Epithelial cell of esophagus (primary cell): Measurements from ENCODE around the gene CHST2.

Experiments
- DNase-seq: peaks from one replicate; pipeline ENCODE4 v3.0.0; 2010; ENCODE audit warnings: low read depth
- H3K4me3 ChIP-seq: 2 replicates; pipeline ENCODE4 v1.5.1; 2011; ENCODE audit warnings: mild to moderate bottlenecking, low read length, control low read depth
- TF ChIP-seq, protein P1 (sequence below): IDR thresholded peaks from 2 replicates; pipeline ENCODE4 v1.5.1; 2011; ENCODE audit warnings: low read depth, mild to moderate bottlenecking, low read length, control low read depth, inconsistent platforms; ENCODE audit not compliant: insufficient read depth; ENCODE audit errors: missing control alignments

Gene CHST2

DNA sequence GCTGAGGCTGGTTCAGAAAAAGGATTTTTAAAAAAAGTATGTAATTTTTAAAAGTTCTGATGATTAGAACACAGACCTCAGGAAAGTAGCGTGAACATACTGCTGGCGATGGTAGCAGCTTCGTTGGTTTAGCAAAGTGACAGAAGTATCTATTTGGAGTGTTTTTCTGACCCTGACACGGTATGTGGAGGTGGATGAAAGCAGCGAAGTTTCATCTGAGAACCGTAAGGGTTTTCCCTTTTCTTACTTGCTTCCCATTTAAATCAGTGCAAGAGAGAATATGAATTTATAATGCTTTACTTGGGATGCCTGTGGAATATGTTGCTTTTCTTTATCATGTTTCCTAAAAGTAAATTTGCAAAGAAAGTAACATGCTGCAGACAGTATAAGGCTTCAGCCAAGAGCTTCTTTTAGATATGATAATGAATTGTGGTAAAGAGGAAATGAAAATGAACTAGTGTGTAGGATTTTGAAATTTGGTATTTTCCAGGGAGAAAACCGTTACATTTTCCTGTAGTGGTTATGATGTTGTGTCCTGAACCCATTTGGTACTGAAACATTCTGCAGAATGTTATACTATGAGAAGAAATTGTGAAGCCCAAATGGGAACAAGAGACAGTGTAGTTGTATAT lies 3.9 kb downstream of the CHST2 start:
- TF ChIP-seq, protein P1, sequence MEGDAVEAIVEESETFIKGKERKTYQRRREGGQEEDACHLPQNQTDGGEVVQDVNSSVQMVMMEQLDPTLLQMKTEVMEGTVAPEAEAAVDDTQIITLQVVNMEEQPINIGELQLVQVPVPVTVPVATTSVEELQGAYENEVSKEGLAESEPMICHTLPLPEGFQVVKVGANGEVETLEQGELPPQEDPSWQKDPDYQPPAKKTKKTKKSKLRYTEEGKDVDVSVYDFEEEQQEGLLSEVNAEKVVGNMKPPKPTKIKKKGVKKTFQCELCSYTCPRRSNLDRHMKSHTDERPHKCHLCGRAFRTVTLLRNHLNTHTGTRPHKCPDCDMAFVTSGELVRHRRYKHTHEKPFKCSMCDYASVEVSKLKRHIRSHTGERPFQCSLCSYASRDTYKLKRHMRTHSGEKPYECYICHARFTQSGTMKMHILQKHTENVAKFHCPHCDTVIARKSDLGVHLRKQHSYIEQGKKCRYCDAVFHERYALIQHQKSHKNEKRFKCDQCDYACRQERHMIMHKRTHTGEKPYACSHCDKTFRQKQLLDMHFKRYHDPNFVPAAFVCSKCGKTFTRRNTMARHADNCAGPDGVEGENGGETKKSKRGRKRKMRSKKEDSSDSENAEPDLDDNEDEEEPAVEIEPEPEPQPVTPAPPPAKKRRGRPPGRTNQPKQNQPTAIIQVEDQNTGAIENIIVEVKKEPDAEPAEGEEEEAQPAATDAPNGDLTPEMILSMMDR: no peak
- no peak for DNase-seq
- H3K4me3 ChIP-seq: no peak overlapping the region

DNA sequence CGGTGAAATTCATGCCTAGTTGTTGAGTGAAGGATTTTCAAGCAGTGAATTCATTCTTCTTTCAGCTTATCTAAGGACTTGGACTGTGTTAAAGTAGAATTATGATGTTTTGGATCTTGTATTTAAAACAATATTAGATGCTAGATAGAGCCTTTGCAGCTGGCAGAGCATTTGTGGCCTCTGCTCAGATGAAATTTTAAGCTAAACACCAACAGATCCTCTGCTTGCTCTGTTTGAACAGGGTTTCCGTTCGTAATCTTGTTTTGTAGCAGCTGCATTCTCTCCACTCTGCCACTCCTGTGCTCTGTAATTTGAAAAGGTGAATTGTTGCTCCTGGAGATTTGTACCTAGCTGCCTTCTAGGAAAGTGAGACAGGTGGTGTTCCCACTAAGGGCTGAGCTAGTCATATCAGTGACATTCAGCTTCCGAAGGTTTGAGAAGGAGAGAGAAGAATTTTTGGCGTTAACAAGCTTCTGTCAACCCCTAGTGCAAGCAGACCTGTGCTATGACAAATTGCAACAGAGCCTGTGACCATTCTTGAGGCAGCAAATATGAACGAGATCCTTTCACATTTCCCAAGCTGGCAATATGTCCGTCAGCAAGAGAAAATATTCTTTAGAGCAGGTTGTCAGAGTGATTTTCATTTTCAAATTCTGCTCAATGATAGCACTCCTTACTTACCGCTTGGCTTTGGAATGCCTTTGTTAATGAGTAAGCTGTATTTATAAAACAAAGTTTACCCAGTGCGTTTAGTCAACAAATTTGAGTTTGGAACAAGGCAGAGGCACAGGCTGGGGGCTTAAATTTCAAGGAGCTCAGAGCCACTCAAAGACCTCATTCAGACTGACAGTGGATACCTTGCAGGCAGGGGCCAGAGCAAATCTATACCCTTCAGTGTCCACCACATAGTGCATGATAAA lies 5.3 kb downstream of the CHST2 start:
- TF ChIP-seq, protein P1: no peak
- H3K4me3 ChIP-seq: no peak overlapping the region
- DNase-seq: no peak

DNA sequence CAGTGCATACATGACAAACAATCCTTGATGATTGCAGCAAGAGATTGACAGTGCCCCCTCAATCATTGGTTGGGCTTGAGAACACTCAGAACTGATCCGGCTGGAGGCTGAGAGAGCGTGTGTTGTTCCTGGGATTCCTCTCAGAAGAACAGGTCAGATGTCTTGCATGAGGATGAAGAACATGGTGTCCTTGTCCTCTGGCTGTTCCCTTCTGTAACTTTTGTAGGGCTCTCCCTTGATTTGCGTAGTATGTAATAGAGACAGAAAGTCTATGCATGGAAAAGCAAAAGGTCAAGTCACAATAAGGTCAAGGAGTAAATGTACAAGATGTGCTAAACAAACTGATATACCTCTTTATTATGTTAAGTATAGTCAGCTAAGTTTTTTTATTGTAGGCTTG lies 8.2 kb downstream of the CHST2 start:
- TF ChIP-seq, protein P1: no peak
- no peak for DNase-seq

DNA sequence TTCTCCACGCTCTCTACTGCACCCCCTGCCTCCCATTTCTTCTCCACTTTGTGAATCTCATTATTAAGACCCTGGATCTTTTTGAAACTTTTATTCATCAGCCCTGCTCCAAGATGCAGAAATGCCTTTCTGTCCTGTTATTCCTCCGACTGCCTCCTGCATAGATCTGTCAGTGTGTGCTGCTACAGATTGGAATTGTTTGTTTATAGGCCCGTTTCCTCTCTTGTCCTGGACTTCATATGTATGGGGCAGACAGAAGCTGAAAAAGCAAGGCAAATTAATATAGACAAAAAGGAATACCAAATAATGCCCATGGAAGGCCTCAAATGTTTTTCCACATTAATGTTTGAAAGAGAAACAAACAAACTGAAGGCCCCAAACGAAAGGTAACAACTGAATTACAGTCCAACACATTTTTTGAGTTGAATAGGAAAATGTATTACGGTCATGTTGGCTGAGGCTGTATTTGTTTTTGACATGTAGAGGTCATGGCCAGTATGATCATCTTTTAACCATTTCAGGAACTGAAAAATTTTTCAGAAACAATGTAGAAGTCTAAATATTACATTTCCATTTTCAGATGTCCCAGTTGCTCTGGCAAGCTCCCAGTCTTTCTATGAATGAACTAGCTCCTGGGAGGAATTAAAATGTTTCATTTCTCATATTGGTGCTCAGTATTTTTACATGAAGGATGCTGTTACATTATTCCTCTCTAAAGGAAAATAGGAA lies 8.8 kb downstream of the CHST2 start:
- no peak overlapping the region for H3K4me3 ChIP-seq
- TF ChIP-seq, protein P1: no peak
- DNase-seq: no peak

More for the DNA sequence above, 8.2 kb downstream of the CHST2 start:
- H3K4me3 ChIP-seq: no peak overlapping the region

DNA sequence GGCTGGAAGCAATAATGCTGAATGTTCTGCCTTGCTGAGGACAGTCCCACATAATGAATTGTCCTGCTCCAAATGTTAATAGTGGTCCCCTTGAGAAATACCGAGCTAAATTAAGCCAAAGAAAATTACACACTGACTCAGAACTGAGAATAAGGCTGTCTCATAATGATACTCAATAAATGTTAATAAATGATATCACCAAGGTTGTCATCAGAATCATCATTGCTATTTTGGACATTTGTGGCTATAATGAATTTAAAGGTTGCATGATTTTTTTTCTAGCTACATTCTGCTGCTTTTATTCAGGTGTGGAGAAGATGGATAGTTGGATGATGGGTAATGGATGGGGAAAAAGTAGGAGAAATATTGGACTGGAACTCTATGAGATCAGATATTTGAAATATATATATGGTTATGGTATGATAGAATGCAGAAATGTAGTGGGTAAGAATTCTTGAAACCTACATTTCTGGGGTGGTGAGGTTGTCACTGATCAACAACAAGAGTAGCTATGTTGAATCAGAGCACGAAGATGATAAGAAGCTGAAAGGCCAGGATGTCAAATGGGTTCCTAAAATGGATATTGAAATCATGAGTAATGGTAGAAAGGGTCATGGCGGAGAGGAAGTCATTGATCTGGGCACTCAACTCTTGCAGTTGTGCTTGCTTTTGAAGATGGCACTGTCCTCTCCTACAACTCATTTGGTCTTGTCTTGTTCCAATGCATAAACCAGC lies 12.8 kb downstream of the CHST2 start:
- no peak overlapping the region for H3K4me3 ChIP-seq
- no peak for DNase-seq
- TF ChIP-seq, protein P1: no peak

DNA sequence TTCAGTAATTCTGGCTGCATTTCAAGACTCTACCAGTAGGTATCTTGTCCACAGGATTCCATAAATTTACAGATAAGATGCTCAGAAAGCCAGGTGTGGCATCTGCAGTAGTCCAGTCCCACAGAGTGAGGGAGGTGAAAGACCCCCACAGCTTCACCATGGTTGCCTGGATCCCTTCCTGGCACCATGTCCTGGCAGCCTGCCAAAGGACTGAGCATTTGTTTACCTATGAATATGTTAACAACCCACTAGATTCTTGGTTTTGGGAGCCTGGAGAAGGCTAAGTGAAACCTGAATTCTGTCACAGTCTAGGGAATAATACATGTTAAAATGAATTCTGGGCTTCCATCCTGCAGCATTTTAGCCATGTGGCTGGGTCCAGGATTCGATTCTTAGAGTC lies 14.9 kb downstream of the CHST2 start:
- H3K4me3 ChIP-seq: no peak overlapping the region
- TF ChIP-seq, protein P1: no peak
- DNase-seq: no peak
